ENCODE results near the gene NUDT3. TPM values are rescaled to one million over a fixed set of nuclear protein-coding genes. Genes with fewer than 3 reads are reported as not detected.
A peak's percentile ranks its signal among the peaks of the same experiment; 100 is the strongest.
"Not testable (repeated sequence)": the region's sequence is repeated elsewhere in the genome, so short reads cannot be mapped to it uniquely, and the experiment has no call there.

The NUDT3 gene
- polyA plus RNA-seq, 3 donors, result 12.6 to 22.0 (median 21.6) TPM

- DNase-seq (ENCODE audit: extremely low read depth in 1 of 11, low read depth in 9 of 11, low spot score in 4 of 11), result no peak
Observed at GRCh38 chr6:34378470-34378869, 14.0 kb downstream of the NUDT3 start.

DNA sequence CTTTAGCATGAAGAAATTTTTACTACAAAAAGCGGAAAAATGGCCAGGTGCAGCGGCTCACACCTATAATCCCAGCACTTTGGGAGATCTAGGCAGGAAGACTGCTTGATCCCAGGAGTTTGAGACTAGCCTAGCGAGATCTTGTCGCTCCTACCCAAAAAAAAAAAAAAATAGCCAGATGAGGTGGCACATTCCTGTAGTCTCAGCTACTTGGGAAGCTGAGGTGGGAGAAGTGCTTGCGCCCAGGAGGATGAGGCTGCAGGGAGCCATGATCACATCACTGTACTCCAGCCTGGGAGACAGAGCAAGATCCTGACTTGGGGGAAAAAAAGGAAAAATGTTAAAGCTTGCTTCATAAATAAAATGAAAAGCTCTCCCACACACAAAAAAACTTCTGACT, 14.5 kb downstream of the NUDT3 start:
- no peak for DNase-seq (ENCODE audit: extremely low read depth in 1 of 11, low read depth in 9 of 11, low spot score in 4 of 11)

GRCh38 chr6:34377571-34377970, 14.9 kb downstream of the NUDT3 start:
- not testable (repeated sequence) for DNase-seq (ENCODE audit: extremely low read depth in 1 of 11, low read depth in 9 of 11, low spot score in 4 of 11)

DNA sequence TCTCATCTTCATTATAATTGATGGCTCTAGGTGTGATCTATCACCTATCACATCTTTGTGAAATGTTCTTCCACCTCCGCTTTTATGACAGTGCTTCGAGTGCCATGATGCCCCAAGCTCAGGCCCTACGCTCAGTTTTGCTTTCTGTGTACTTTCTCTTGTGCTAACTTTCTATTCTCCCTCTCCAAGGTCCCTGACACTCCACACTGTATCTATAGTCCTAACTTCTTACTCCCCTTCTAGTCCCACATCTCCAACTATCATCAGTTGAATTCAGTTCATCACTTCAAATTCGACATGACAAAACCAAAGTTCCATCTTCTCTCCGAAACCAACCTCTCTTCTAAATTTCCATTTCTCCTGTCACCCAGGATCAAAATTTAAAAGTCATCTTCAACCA, 16.6 kb downstream of the NUDT3 start:
- DNase-seq (ENCODE audit: extremely low read depth in 1 of 11, low read depth in 9 of 11, low spot score in 4 of 11), result no peak

- DNase-seq (ENCODE audit: extremely low read depth in 1 of 11, low read depth in 9 of 11, low spot score in 4 of 11), result no peak
Observed at GRCh38 chr6:34374508-34374907, 18.0 kb downstream of the NUDT3 start.

- no peak for DNase-seq (ENCODE audit: extremely low read depth in 1 of 11, low read depth in 9 of 11, low spot score in 4 of 11)
Observed at GRCh38 chr6:34374069-34374468, 18.4 kb downstream of the NUDT3 start.

- no peak for DNase-seq (ENCODE audit: extremely low read depth in 1 of 11, low read depth in 9 of 11, low spot score in 4 of 11)
Observed at GRCh38 chr6:34373511-34373910, 19.0 kb downstream of the NUDT3 start.

DNA sequence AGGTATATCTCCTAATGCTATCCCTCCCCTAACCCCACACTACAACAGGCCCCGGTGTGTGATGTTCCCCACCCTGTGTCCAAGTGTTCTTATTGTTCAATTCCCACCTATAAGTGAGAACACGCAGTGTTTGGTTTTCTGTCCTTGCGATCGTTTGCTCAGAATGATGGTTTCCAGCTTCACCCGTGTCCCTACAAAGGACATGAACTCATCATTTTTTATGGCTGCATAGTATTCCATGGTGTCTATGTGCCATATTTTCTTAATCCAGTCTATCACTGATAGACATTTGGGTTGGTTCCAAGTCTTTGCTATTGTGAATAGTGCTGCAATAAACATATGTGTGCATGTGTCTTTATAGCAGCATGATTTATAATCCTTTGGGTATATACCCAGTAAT, 20.6 kb downstream of the NUDT3 start:
- not testable (repeated sequence) for DNase-seq (ENCODE audit: extremely low read depth in 1 of 11, low read depth in 9 of 11, low spot score in 4 of 11)

- DNase-seq (ENCODE audit: extremely low read depth in 1 of 11, low read depth in 9 of 11, low spot score in 4 of 11), result no peak
Observed at GRCh38 chr6:34370361-34370760, 22.1 kb downstream of the NUDT3 start.

GRCh38 chr6:34369385-34369784, 23.1 kb downstream of the NUDT3 start:
- no peak for DNase-seq (ENCODE audit: extremely low read depth in 1 of 11, low read depth in 9 of 11, low spot score in 4 of 11)

DNA sequence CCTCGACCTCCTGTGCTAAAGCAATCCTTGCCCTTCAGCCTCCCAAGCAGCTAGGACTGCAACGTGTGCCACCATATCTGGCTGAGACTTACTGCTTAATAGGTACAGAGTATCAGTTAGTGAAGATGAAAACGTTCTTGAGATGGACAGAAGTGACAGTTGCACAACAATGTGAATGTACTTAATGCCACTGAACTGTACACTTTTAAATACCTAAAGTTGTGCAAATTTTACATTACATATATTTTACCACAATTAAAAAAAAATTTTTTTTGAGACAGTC, 25.9 kb downstream of the NUDT3 start:
- DNase-seq (ENCODE audit: extremely low read depth in 1 of 11, low read depth in 9 of 11, low spot score in 4 of 11), result no peak

GRCh38 chr6:34365781-34366638, 26.5 kb downstream of the NUDT3 start:
- DNase-seq (ENCODE audit: extremely low read depth in 1 of 11, low read depth in 9 of 11, low spot score in 4 of 11), result not testable (repeated sequence)

- not testable (repeated sequence) for DNase-seq (ENCODE audit: extremely low read depth in 1 of 11, low read depth in 9 of 11, low spot score in 4 of 11)
Observed at GRCh38 chr6:34363681-34364075, 28.8 kb downstream of the NUDT3 start.

DNA sequence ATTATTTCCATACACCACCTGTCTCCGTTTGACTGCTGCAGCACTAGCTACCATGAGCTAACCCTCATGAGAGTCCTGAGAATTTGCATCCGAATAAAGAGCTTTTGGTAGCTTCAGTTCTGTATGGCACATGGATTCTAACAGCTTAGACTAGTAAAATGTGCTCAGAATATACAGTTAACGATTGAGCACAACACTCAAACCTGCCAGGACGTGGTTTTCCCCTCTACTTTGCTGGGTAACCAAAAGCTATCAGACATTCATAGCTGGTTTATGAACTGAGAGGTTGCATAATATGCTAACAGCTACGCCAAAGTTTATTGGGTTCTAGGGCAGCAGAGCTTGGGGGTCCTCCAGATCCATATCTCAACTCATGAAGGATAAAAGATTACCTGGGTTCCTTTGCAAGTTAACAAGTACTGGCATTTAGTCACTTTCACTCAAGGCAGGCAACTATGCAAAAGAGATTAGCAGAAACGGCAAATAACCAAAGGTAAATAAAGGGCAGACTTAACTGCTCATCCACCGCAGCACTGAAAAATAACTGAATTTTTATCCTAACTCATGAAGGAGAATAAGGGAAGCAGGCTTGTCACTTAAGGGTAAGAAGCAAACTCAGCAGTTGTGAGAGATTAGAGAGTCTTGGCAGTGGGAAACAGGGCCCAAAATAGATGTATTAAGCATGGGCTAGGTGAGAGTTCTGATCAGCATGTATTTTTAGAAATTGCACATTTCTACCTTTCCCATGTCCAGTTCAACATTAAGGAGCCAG, 29.4 kb downstream of the NUDT3 start:
- DNase-seq (ENCODE audit: extremely low read depth in 1 of 11, low read depth in 9 of 11, low spot score in 4 of 11), result no peak

- no peak for DNase-seq (ENCODE audit: extremely low read depth in 1 of 11, low read depth in 9 of 11, low spot score in 4 of 11)
Observed at GRCh38 chr6:34362176-34362575, 30.3 kb downstream of the NUDT3 start.

- no peak for DNase-seq (ENCODE audit: extremely low read depth in 1 of 11, low read depth in 9 of 11, low spot score in 4 of 11)
Observed at GRCh38 chr6:34360556-34360955, 31.9 kb downstream of the NUDT3 start.

DNA sequence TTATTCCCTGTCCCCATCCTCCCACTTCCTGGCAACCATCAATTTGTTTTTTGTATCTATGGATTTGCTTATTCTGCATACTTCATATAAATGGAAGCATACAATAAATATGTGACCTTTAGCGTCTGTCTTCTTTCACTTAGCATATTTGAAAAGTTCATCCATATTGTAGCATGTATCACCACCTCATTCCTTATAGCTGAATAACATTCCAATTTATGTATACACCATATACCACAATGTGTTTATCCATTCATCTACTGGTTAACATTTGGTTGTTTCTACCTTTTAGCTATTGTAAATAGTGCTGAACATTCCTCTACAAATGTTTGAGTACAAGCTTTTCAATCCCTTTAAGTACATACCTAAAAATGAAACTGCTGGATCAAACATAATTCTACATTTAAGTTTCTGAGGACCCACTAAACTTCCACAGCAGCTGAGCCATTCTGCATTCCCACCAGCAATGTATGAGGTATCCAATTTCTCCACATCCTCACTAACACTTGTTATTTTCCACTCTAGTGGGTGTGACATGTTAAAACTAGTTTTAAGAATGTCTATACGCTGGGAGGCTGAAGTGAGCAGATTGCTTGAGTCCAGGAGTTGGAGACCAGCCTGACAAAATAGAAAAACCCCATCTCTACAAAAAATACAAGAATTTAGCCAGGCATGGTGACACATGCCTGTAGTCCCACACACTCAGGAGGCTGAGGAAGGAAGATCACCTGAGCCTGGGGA, 32.9 kb downstream of the NUDT3 start:
- no peak for DNase-seq (ENCODE audit: extremely low read depth in 1 of 11, low read depth in 9 of 11, low spot score in 4 of 11)

- peak in 2 of 11 donors; percentile 27 to 31 for DNase-seq (ENCODE audit: extremely low read depth in 1 of 11, low read depth in 9 of 11, low spot score in 4 of 11)
Observed at GRCh38 chr6:34358389-34358905, 34.0 kb downstream of the NUDT3 start.

DNA sequence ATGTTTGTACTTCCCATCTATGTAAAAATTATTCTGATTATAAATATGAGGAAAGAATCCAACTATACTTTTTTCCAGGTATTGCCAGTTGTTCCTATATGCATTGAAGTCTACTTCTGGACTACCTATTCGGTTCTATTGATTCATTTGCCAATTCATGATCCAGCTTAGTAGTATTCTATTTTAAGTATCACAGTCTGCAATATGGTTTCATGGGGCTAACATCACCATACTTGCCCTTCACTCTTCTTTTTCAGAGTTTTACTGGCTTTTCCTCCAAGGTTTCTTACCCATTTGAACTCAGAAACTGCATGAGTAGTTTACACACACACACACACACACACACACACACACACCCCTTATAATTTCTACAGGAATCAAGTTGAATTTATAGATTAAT, 34.5 kb downstream of the NUDT3 start:
- DNase-seq (ENCODE audit: extremely low read depth in 1 of 11, low read depth in 9 of 11, low spot score in 4 of 11), result no peak

GRCh38 chr6:34355889-34356288, 36.6 kb downstream of the NUDT3 start:
- no peak for DNase-seq (ENCODE audit: extremely low read depth in 1 of 11, low read depth in 9 of 11, low spot score in 4 of 11)

Measured in renal cortex interstitium (tissue), 11 donors.